ENCODE data around the gene REC8.

REC8 gene

DNA sequence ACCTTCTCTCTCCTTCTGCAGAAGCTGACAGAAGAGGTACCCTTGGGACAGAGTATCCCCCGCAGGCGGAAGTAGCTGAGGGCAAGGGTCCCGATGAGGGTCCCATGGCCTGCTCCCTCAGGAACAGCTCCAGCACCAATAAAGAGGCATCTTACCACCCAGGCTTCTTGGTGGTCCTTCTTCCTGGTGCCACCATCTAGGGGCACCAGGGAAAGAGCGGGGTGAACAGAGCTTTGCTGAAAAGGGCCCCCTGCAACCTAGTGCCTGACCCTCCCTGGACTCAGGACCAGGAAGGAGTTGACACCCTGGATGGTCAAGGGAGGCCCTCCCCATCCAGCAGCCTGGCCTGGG lies 11.4 kb upstream of the REC8 start:
- DNase-seq, result no peak

GRCh38 chr14:24160850-24161804 lies 10.8 kb upstream of the REC8 start, which contains the start of gene IRF9:
Gene IRF9, plus strand, starts transcription at chr14:24161265. Its CDS starts 880 bp downstream, at chr14:24162145.
- DNase-seq, result peak; percentile 70

DNA sequence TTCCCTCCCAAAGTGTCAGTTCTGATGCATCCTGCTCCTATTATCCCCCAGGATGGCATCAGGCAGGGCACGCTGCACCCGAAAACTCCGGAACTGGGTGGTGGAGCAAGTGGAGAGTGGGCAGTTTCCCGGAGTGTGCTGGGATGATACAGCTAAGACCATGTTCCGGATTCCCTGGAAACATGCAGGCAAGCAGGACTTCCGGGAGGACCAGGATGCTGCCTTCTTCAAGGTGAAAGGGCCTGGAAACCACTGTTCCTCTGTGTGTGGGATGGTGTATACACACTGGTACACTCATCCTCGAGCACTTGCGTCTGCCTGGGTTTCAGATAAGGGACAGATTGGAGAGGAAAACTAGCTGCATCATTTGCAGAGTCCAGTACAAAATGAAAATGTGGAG lies 9.8 kb upstream of the REC8 start:
- no peak for DNase-seq

DNA sequence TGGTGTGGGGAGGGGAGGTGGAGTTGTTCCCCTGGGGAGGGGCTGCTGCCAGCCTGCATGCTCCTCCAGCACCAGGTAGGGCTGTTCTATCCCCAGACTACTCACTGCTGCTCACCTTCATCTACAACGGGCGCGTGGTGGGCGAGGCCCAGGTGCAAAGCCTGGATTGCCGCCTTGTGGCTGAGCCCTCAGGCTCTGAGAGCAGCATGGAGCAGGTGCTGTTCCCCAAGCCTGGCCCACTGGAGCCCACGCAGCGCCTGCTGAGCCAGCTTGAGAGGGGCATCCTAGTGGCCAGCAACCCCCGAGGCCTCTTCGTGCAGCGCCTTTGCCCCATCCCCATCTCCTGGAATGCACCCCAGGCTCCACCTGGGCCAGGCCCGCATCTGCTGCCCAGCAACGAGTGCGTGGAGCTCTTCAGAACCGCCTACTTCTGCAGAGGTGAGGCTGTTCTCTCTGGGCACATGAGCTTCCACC lies 7.3 kb upstream of the REC8 start:
- no peak for DNase-seq

DNA sequence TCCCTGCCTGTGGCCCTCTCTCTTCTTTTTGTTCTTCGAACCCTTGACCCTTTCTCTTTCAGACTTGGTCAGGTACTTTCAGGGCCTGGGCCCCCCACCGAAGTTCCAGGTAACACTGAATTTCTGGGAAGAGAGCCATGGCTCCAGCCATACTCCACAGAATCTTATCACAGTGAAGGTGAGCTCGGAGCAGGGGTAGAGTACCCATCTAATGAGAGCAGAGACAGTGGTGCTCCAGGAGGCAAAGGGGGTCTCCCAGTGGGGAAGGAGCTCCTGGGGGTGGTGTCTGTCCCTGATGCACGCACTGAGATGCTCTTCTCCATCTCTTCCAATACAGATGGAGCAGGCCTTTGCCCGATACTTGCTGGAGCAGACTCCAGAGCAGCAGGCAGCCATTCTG lies 6.1 kb upstream of the REC8 start:
- no peak for DNase-seq

DNA sequence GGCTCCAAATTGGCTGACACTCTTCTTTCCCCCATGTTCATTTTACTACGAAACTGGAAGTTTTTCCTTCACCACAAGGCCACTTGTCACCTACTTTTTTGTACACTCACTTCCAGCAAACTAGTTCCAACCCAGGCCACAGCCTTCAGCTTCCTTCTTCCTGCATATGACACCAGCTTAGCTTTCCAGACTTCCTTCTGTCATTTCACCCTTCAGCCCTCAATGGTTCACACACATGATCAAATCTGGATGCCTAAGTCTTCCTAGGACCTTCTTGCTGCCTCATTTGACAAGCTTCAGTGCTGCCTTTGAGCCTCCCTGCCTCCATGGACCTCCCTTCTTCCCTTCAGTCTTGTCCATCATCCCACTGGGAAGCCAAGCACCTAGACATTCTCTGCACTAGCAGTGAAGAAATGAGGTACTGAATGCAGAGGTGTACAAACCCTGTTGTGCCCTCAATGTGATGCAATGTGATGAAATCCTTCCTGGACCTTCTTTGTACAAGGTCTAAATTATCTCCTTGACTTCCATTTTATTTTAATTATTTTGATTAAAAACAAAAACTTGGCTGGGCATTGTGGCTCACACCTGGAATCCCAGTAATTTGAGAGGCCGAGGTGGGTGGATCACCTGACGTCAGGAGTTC lies 4.3 kb upstream of the REC8 start:
- DNase-seq, result no peak

DNA sequence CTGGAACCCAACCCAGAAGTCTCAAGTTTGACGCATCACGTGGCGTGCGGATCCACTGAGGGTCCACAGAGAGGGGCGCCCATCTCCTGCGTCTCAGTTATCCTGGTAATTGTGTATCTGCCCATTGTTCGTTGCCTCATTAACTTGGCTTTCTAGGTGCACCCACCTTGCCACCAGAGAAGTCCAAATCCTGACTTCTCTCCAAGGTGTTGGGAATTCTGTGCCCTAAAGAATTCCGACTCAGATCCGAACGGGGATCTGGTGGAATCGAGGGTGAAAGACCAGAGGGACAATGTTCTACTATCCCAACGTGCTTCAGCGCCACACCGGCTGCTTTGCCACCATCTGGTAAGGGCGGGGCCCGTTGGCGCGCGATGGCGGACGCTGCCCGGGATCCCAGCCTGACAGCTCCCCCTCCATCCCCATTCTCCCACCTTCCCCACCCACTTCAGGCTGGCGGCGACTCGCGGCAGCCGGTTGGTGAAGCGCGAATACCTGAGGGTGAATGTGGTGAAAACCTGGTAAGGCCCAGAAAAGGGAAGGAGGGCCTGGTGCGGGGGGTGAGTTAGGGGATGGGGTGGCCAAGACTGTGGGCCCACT lies 481 bp downstream of the REC8 start:
- DNase-seq, result no peak

GRCh38 chr14:24172871-24173281 lies 996 bp downstream of the REC8 start:
- no peak for DNase-seq

- no peak for DNase-seq
Measured at GRCh38 chr14:24176599-24176998, 4.7 kb downstream of the REC8 start.

GRCh38 chr14:24177041-24177825 lies 5.4 kb downstream of the REC8 start:
- no peak for DNase-seq

GRCh38 chr14:24177891-24178290 lies 6.0 kb downstream of the REC8 start:
- no peak for DNase-seq

DNA sequence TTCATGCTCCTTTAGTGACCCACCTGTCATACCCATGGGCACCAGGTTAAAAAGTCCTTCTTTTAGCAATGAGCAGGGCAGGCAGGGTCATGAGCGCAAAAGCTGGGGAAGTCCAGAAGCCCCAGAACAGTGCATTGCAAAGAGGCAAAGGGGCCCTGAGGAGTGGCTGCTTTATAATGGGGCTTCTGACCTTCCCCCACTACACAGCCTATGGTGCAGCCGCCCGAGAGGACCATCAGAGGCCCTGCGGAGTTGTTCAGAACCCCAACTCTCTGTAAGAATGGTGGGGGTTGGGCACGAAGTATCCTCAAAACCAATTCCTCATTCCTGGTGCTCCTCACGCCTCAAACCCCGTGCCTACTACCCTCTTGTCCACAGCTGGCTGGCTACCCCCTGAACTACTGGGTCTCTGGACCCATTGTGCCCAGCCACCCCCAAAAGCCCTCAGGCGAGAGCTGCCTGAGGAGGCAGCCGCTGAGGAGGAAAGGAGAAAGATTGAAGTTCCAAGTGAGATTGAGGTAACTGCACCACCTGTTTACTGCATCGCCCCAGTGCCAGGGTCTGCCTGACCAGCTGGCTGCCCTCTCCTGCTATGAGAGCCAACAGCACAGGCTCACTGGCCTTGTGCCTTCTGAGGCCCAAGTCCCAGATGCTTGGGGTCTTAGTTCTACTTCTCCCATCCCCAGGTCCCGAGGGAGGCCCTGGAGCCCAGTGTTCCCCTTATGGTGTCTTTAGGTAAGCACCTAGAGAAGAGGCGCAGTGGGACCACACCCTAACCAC lies 6.7 kb downstream of the REC8 start:
- no peak for DNase-seq

DNA sequence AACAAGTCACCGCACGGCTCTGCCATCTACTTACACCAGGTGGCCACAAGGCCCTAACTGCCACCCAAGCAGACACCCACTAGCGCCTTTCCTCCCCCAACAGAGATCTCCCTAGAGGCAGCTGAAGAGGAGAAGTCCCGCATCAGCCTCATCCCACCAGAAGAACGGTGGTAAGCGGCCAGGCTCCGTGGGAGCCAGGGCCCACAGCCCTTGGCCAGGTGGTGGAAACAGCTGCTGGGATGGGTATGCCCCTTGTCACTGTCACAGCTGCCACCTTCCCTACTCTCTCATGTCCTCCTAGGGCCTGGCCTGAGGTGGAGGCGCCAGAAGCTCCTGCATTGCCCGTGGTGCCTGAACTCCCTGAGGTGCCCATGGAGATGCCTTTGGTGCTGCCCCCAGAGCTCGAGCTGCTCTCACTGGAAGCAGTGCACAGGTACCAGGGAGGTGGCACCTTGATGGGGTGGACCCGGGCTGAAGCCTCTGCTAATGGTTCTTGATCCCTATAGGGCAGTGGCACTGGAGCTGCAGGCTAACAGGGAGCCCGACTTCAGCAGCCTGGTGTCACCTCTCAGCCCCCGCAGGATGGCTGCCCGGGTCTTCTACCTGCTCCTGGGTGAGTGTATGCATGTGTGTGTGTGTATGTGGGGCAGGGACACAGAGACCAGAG lies 7.5 kb downstream of the REC8 start:
- DNase-seq, result no peak

DNA sequence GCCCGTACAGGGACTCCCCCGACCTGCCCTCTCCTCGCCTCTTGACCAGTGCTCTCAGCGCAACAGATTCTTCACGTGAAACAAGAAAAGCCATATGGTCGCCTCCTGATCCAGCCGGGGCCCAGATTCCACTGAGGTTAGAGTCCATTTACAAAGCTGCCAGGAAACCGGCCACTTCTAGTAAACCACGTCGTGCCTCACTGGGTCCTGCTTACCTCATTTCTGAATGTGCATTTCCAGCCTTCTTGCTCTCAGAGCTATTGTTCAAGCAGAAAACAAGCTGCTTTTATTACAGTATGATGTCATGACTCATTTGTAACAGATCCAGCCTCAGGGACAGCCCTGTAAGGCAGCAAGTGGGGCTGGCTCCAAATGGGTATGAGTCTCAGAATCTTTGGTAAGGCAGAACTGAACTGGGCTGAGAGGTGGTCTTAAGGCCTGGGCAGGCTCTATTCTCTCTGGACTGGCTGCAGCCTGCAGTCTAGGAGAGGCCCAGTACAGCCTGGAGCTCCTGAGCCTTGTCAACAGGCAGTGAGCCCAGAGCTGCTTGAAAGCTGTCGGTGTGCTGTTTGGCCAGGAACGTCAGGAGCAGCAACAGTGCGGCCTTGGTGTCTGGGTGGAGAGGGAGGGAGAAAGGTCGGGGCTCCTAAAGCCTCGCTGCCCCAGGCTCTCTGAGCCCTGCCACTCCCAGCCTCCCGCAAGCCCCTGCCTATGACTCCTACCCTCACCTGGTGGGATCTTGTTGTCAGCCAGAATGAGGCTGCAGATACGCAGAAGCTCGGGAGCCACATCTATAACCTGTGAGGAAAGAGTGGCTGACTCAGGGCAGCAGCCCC lies 8.3 kb downstream of the REC8 start:
- DNase-seq, result no peak

GRCh38 chr14:24181371-24182077 lies 9.6 kb downstream of the REC8 start:
- DNase-seq, result no peak

DNA sequence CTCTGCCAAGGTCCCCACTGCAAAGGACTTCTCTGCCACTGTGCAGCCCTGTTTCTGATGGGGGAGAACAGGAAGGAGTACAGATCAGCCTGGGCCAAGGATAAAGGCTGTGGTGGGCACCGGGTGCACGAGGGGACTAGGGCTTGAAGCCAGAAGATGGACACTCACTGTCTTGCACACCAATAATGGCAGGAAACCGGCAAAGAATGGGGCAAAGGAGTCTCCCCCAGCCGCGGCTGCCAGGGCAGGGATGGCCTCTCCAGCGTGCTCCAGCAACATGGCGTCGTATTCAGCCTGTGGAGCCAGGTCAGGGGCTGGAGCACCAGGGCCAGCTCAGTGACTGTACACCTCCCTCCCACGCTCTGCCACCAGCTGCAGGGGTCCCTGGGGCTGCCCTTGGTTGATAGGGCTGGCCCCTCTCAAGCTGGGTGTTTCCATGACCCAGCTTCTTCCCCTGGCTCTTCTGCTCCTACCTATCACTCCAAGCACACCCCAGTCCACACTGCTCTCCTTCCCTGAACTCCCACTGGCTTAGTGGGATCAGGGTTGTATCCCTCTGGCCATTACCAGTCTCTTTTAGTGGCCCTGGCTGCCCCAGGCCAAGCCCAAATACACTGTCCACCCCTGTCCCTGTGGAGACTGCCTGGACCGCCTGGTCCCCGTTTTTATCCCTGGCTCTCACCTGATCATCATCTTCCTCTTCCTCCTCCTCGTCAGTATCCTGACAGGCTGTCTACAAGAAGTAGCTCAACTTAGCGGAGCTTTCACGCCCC lies 10.4 kb downstream of the REC8 start:
- DNase-seq, result no peak

DNA sequence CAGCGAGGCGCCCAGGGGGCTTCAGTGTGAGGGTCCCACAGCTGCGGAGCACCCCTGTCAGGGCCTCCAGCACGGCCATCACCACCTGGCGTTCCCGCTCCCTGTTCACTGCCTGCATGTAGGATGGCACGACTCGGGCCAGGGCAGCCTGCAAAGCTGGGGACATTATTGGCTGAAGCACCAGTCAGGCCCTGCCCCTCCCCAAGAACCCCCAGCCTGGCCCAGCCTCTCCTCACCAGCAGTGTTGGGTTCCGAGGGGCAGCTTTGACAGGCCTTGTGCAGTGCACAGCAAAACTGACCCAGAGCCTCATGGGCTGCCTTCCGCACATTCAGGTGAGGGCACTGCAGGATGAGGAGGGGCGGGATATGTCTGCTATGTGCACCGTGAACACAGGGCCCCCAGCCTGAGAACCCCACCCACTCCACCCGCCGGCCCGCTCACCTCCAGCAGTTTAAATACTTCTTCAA lies 11.2 kb downstream of the REC8 start:
- DNase-seq, result no peak

DNA sequence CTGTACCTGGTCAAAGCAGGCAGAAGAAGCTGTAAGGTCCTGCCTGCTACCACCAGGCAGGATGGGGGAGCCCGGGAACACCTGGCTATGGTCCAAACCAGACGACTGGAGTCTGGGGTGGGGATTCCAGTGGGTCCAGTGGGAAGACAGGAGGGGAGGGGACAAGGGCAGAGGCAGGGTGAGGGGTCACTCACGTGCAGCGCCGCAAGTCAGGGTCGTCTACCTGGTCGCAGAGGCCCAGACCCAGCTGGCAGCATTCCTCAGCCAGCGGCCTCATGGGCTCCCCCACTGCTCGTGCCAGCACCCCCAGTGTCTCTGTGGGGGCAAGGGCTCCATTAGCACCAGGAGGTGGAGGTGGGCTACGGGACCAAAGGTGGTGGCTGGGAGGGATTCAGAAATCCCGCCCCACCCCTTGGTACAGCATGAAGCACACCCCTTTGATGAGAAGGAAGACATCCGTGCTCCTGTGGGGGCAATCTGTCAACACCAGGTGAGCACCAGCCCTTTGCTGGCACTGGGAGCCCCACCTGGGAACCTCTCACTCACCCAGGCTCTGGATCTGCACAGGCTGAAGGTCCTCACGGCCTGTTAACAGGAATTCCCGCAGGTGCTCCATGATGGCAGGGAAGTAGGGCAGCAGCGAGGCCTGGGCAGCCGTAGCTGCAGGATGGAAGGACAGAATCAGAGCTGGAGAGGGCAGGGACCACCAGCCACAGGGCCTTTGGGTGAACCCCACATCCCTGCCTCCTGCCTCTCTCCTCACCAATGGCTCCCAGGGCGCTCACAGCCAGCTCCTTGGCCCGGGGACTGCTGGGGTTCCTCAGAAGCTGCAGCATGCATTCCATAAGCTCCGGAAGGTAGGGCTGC lies 12.5 kb downstream of the REC8 start:
- DNase-seq, result no peak

Data from NCI-H1417 treated with DMSO at 0.1 percent for 48 hours (cell line).